Stimulated activated CD4-positive, alpha-beta T cell treated with anti-CD3 and anti-CD28 coated beads, Interleukin-15, amount 100 ng/mL, for 48 hours (primary cell): ENCODE data around the gene ADSS1.

ENCODE experiments used
- DNase-seq, 2 donors: peaks; one replicate each; pipeline ENCODE4 v3.0.0-alpha.2; 2020; ENCODE audit warnings: low read depth in 2 of 2

ADSS1 gene

GRCh38 chr14:104781271-104782077 is 57.4 kb downstream of the ADSS1 start:
- DNase-seq: no peak

DNA sequence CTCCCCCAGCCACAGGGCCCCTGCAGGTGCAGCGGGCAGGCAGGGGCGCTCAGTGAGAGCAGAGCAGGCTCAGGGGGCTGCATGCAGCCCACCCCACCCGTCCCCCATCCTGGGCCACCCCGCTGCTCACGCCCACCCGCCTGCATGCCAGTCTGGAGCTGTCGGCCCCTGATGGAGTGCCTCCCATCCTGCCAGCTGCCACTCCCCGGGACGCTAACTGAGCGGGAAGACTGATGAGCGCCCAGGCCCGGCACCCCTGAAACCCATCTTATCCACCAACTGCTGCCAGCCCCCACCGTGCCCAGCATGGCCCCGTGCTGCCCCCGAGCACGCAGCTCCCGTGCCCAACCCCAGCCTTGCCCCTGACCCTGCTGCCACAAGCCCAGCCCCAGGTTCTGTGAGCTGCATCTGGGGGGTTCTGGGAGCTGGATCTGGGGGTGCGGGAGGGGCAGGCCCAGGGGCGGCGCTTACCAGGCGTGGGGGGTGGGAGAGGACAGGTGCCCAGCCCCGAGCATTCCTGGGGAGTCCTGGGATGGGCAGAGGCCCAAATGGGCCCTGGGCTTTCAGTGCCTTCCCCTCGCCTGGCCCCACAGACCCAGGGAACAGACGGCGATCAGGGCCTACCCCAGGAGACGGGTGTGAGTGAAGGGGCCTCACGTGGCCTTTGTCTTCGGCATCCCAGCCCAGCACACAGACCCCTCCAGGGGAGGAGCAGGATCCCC is 58.2 kb downstream of the ADSS1 start:
- DNase-seq: no peak

- DNase-seq: no peak
Observed at GRCh38 chr14:104782808-104783139, 58.7 kb downstream of the ADSS1 start.

- no peak for DNase-seq
Observed at GRCh38 chr14:104783484-104784217, 59.6 kb downstream of the ADSS1 start.

DNA sequence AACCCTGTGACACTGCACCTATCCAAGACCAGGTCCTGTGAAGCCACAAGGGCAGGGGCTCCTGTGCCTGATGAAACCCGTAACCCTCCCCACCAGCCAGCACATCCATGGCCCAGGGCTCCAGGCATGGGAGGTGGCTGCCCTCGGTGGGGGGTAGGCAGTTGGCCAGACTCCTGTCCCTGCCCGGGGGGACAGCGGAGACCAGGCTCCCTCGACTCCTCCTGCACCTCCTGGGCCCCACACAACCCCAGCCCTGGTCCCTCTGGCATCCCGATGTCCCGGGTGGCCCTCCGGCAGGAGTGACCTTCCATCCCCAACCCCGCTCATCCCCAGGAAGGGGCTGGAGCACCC is 60.2 kb downstream of the ADSS1 start:
- no peak for DNase-seq

DNA sequence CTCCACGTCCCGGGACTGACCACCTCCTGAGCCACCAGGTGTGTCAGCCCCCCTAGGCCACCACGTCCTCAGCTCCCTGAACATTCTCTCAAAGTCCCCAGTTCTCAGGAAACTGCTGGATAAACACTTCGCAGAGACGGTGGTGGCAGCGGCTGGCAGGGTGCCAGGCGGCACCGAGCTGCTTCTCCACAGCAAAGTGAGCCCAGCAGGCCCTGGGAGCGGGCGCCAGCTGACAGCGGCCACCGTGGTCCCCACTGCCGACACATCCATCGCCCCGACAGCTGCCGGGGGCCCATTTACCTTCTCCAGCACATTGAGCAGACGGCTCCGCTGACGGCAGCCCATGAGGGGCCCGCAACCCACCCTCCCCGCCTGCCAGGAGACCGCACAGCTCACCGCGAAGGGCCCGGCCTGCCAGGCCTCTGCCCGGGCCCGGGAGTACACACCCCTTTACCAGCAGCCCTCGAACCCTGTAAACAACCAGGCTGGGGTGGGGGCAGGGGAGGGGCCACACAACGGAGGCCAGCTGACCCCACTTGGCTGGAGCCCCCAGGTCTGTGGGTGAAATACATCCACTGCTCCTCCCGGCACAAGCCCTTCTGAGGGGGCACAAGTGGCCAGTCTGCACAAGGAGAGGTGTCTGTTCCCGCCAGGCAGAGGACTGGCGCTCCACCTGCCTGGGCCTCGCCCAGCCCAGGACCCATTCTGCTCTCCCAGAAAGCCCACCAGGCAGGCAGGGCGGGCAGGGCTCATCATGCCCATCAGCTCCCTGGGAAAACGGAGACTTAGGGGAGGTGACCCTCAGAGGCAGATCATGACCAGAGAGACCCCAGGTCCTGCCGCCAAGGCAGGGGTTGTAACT is 61.0 kb downstream of the ADSS1 start:
- DNase-seq: no peak

DNA sequence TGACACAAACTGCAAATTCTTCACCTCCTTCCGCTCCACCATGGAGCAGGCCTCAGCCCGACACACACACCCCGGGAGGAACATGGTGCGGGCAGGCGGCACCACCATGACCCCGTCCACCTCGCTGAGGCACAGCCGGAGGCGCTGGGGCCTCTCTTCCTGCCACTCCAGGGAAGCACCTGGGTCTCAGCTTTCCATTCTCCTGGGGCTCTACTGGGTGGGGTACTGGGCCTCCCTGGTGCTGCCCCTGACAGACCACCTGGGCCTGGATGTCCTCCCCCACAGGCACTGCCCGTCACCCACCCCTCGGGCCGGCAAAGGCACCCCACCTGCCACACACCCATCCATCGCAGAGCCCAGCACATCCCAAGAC is 61.7 kb downstream of the ADSS1 start:
- DNase-seq: no peak

GRCh38 chr14:104786091-104786586 is 62.1 kb downstream of the ADSS1 start:
- DNase-seq: no peak

DNA sequence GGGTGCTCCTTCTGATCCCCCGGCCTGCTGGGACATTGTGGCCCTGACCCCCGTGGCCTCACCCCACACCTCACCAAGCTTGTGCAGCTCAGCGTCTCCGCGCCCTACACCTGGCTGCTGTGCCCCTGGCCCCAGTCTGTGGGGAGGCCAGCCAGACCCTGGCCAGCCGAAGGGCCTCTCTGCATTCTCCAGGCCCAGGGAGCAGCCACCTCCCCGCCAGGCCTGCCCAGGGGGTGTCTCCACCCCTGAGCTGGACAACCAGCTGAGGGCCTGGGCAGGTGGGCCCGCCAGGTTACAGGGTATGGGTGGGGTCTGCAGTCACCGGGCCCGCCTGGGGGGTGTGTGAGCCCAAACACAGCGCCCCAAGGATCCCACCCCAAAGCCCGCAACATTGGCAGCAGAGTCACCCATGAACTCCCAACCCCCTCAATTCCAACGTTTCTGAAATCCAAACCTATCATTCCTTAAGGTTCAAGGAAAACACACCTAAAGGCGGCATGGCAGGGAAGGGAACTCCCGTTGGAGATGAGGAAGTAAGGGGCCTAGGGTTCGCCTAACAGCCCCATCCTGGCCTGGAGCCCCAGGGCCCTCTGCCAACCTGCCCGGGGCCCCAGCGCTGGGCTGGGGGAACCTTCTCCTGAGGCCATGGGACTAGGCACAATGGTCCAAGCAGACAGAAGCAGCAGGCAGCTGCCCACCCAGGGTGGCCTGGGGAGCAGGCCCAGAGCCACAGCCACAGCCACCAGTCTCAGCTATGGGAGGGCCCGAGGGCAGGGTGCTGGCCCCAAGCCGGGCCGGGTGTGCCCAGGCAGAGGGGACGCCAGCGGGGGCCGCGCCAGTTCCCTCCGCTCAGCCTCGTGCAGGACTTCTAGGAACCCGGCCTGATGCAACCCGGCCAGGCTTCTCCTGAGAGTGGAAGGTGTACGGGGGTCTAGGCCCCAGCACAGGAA is 63.0 kb downstream of the ADSS1 start:
- DNase-seq: no peak

DNA sequence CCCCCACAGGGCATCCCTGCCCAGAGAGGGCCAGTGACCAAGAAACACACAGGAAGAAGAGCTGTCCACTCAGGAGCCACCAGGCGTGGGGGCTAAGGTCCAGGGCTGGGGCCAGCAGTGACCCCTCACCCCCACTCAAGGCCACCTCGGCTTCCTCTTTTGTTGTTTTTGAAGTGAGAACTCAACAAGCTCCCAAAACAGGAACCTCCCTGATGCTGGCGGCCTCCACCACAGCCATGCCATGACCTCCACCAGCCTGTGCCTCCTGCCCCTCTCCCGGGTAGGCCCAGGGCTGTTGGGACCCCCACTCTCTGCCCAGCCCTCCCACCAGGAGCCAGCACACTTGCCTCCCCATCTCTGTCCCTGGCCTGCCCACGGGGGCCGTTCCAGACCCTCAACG is 63.7 kb downstream of the ADSS1 start:
- DNase-seq: no peak

DNA sequence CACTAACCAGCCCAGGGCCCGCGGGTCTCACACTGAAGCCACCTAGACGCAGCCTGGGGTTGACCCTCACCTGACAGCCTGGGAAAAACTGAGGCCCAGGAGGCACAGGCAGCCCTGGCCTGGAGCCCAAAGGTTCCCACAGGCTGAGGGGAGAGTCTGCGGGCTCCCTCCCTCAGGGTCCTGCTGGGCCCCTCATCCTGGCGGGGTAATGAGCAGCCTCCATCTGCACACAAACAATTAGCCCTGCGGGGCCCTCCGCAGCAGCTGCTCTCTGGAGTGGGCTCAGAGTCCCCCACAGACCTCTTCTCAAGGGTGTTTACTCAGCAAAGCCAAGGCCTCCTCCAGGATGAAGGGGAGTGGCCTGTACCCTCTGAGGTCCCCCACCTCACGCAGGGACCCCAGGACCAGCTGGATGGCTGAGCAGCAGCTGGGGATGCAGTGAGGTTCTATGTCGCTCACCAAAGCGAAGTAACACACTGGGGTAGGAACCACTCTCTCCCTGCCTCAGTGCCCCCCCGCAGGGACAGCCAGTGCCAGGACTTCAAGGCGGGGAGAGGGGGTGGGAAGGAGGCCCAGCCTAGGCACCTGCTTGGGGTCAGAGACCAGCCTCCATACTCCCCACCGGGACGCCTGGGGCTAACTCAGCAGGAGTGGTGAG is 64.3 kb downstream of the ADSS1 start:
- no peak for DNase-seq

- no peak for DNase-seq
Observed at GRCh38 chr14:104788873-104789663, 65.0 kb downstream of the ADSS1 start.

GRCh38 chr14:104789752-104790743 is 66.0 kb downstream of the ADSS1 start:
- no peak for DNase-seq

- DNase-seq: no peak
Observed at GRCh38 chr14:104791425-104791824, 67.4 kb downstream of the ADSS1 start.

DNA sequence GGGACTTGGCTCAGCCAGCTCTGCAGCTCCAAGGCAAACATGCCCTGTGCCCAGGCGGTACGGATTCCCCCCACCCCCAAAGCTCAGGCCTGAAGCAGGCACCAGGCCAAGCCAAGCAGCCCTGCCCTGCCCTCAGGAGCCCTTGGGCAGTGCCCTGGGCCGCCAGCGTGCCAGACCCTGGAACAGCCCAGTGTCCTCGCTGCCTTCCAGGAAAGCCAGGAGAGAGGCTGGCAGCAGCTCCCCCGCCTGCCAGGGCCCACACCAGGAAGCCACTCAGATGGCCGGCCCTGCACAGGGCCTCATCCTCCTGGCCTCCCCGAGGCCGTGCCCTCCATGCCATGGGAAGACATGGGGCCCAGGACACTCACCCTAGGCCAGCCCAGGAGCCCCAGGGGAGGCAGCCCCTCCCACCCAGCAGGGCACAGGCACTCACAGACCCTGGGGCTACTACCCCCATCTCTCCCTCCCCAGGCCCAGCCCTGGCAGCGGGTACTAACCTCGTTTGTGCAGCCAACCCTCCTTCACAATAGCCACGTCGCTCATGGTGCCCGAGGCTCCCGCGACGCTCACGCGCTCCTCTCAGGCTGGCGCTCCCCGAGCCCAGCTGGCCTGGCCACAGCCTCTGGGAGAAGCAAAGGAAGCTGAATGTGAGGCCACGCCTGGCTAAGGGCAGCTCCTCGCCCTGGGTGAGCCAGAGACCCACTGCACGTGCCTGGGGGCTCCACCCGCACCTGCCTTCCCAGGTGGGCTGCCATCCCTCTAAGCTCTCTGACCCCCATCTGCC is 68.3 kb downstream of the ADSS1 start:
- no peak for DNase-seq

GRCh38 chr14:104792945-104793702 is 69.1 kb downstream of the ADSS1 start:
- DNase-seq: no peak

DNA sequence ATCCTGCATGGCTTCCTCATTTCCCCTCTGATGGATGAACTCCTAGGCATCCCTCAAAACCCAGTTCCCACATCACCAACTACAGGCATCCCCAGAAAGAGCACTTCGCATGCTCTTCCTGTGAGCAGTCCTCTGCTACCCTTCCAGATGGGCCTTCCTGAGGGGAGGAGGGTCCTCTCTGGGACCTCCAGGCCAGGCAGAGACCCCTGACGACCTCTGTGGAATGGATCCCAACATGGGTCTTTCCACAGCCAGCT is 69.6 kb downstream of the ADSS1 start:
- DNase-seq: no peak
